GM23248 (cell line): ENCODE data around the gene DDRGK1. TPM values are rescaled to one million over a fixed set of nuclear protein-coding genes. Genes with fewer than 3 reads are reported as not detected.

Source experiments
- DNase-seq: peaks from one replicate; pipeline ENCODE4 v3.0.0-alpha.2; 2015
- H2AFZ ChIP-seq: fragments of 200-600 bp; sonication (generic); 2 replicates; pipeline ENCODE4 v1.6.1; 2016; ENCODE audit warnings: antibody characterized with exemption
- H3F3A ChIP-seq: fragments of 200-600 bp; sonication (generic); 2 replicates; pipeline ENCODE4 v1.6.1; 2016; ENCODE audit warnings: mild to moderate bottlenecking, antibody characterized with exemption, mixed run types; ENCODE audit not compliant: insufficient read depth
- H3K27ac ChIP-seq: fragments of 200-600 bp; sonication (generic); 2 replicates; pipeline ENCODE4 v1.5.1; 2016; ENCODE audit warnings: mild to moderate bottlenecking
- H3K27me3 ChIP-seq: fragments of 200-600 bp; sonication (generic); replicated peaks from 2 replicates; pipeline ENCODE4 v1.6.1; 2016; ENCODE audit warnings: mild to moderate bottlenecking; ENCODE audit not compliant: insufficient read depth
- H3K36me3 ChIP-seq: fragments of 200-600 bp; sonication (generic); 2 replicates; pipeline ENCODE4 v1.6.1; 2016; ENCODE audit warnings: low read depth, mild to moderate bottlenecking
- H3K4me1 ChIP-seq: fragments of 200-600 bp; sonication (generic); 2 replicates; pipeline ENCODE4 v1.6.1; 2016; ENCODE audit warnings: mild to moderate bottlenecking; ENCODE audit not compliant: insufficient read depth
- H3K4me2 ChIP-seq: fragments of 200-600 bp; sonication (generic); one replicate; pipeline ENCODE4 v1.6.1; 2016; ENCODE audit warnings: mild to moderate bottlenecking; ENCODE audit not compliant: unreplicated experiment
- H3K4me3 ChIP-seq: fragments of 200-600 bp; sonication (generic); 2 replicates; pipeline ENCODE4 v1.5.1; 2016; ENCODE audit warnings: mild to moderate bottlenecking
- H3K79me2 ChIP-seq: fragments of 200-600 bp; sonication (generic); 2 replicates; pipeline ENCODE4 v1.6.1; 2016; ENCODE audit warnings: mild to moderate bottlenecking; ENCODE audit not compliant: insufficient read depth
- H3K9ac ChIP-seq: fragments of 200-600 bp; sonication (generic); 2 replicates; pipeline ENCODE4 v1.6.1; 2016; ENCODE audit warnings: mild to moderate bottlenecking
- H3K9me2 ChIP-seq: fragments of 200-600 bp; sonication (generic); 2 replicates; pipeline ENCODE4 v1.6.1; 2016; ENCODE audit warnings: mixed run types, mild to moderate bottlenecking, moderate library complexity; ENCODE audit not compliant: insufficient read depth
- H3K9me3 ChIP-seq: fragments of 200-600 bp; sonication (generic); one replicate; pipeline ENCODE4 v1.6.1; 2017; ENCODE audit warnings: low read depth
- H4K20me1 ChIP-seq: fragments of 200-600 bp; sonication (generic); 2 replicates; pipeline ENCODE4 v1.6.0; 2016; ENCODE audit not compliant: insufficient read depth
- EZH2 ChIP-seq: fragments of 200-600 bp; sonication (generic); IDR thresholded peaks from 2 replicates; pipeline ENCODE4 v1.6.1; 2018; ENCODE audit warnings: antibody characterized with exemption, mild to moderate bottlenecking; ENCODE audit not compliant: insufficient read depth, poor library complexity, severe bottlenecking
- EZH2phosphoT487 ChIP-seq: fragments of 200-600 bp; sonication (generic); IDR thresholded peaks from 2 replicates; pipeline ENCODE4 v1.6.1; 2018; ENCODE audit warnings: antibody characterized with exemption, moderate library complexity, mild to moderate bottlenecking, low read depth; ENCODE audit not compliant: insufficient read depth
- WGBS, 2 experiments: methylation state at CpG; one replicate each; pipeline ENCODE4 v1.1.6; 2015 to 2017; ENCODE audit warnings: low lambda C conversion rate in 2 of 2, low coverage in 1 of 2; ENCODE audit errors: missing lambda C conversion rate in 2 of 2; 5-methylcytosine and 5-hydroxymethylcytosine counted together
- in situ Hi-C: fragments of 300-500 bp; cut with MboI; formaldehyde crosslinking; loops from 2 replicates; pipeline ENCODE4 v1.15.0; 2020
- polyA plus RNA-seq: library from polyadenylated mRNA; unstranded; fragments of >200 nt; fragmentation: Nextera tagmentation; extraction: Ambion mirVana; gene quantifications from 2 replicates; pipeline ENCODE4 v1.2.1, GENCODE V29; 2016
- total RNA-seq: library from RNA; depleted of rRNA; stranded (reverse); fragments of >200 nt; shearing (Covaris generic); gene quantifications from 2 replicates; pipeline ENCODE4 v1.2.3, GENCODE V29; 2014; rRNA removed

The DDRGK1 gene
- total and polyA plus RNA-seq, 2 experiments from 2014 or later, result 50.8 to 55.9 TPM

GRCh38 chr20:3150908-3151307 is 53.6 kb downstream of the DDRGK1 start:
- Histone ChIP-seq H3K27me3 (no peaks in the 10 kb centered on the region), H4K20me1 (no peaks in the 10 kb centered on the region)
- TF ChIP-seq EZH2phosphoT487, result no peak
- TF ChIP-seq EZH2, result no peak

GRCh38 chr20:3146732-3147341 is 57.6 kb downstream of the DDRGK1 start:
- Histone ChIP-seq H3K9ac (no peak overlapping the region), H3K9me3 (no peaks in the 10 kb centered on the region), H4K20me1 (no peaks in the 10 kb centered on the region), H3K9me2 (no peaks in the 10 kb centered on the region), H3K36me3 (peaks cover 21% of the 10 kb centered on the region; the same call in 1 of the 2 replicates), H3K4me2 (no peak overlapping the region), H2AFZ (no peak overlapping the region), H3F3A (no peaks in the 10 kb centered on the region), H3K79me2 (peaks cover 100% of the 10 kb centered on the region), H3K4me3 (no peak overlapping the region), H3K27ac (no peak overlapping the region), H3K4me1 (0 out of 2 replicates have a peak, but pooled peaks cover 4% of the 10 kb centered on the region), H3K27me3 (no peaks in the 10 kb centered on the region)
- DNase-seq, result peak; percentile 20
- WGBS, 2 experiments, result 85 to 87% methylated on average over 10 of the region's 10 CpGs
- in situ Hi-C loops, result no loop called here
- TF ChIP-seq EZH2 (no peak), EZH2phosphoT487 (no peak)

More at GRCh38 chr20:3150908-3151307, 53.6 kb downstream of the DDRGK1 start:
- DNase-seq, result no peak
- Histone ChIP-seq H3K9ac (no peak overlapping the region), H3K36me3 (peaks cover 24% of the 10 kb centered on the region; the same call in 1 of the 2 replicates), H3K9me2 (no peaks in the 10 kb centered on the region), H3K4me2 (no peak overlapping the region), H3F3A (no peaks in the 10 kb centered on the region), H3K4me1 (peaks cover 8% of the 10 kb centered on the region; the same call in 1 of the 2 replicates), H3K4me3 (no peak overlapping the region), H3K27ac (no peak overlapping the region), H3K79me2 (peaks cover 100% of the 10 kb centered on the region), H2AFZ (no peak overlapping the region), H3K9me3 (no peaks in the 10 kb centered on the region)
- in situ Hi-C loops, result no loop called here

- Histone ChIP-seq H3K9me3 (no peaks in the 10 kb centered on the region), H3K27ac (no peak overlapping the region), H3K27me3 (no peaks in the 10 kb centered on the region), H2AFZ (no peak overlapping the region), H3K36me3 (0 out of 2 replicates have a peak, but pooled peaks cover 3% of the 10 kb centered on the region), H3K4me1 (no peaks in the 10 kb centered on the region), H3F3A (no peaks in the 10 kb centered on the region), H3K9me2 (no peaks in the 10 kb centered on the region), H3K4me3 (no peak overlapping the region), H3K9ac (no peak overlapping the region), H3K4me2 (no peak overlapping the region), H4K20me1 (peaks cover 6% of the 10 kb centered on the region), H3K79me2 (peaks cover 94% of the 10 kb centered on the region)
- TF ChIP-seq EZH2phosphoT487 (no peak), EZH2 (no peak)
- WGBS, 2 experiments, result 97 to 100% methylated on average over 3 of the region's 3 CpGs
- in situ Hi-C loops, result no loop called here
- DNase-seq, result no peak
These were observed 62.7 kb downstream of the DDRGK1 start for GRCh38 chr20:3141757-3142156.

Other genes with a start within 250 kb of the DDRGK1 start
- gene GNRH2, start 161.1 kb downstream of the DDRGK1 start, total RNA-seq, result not detected in 2 replicates
- gene GNRH2, start 161.1 kb downstream of the DDRGK1 start, polyA plus RNA-seq, result not detected in 2 replicates
- gene MRPS26, start 158.6 kb downstream of the DDRGK1 start, total RNA-seq, result 24.2 and 48.2 TPM in 2 replicates
- 44.5 and 48.2 TPM in 2 replicates for gene MRPS26, start 158.6 kb downstream of the DDRGK1 start, polyA plus RNA-seq
- not detected in 2 replicates for gene OXT, start 133.1 kb downstream of the DDRGK1 start, total RNA-seq
- 0.40 and 0.70 TPM in 2 replicates for gene OXT, start 133.1 kb downstream of the DDRGK1 start, polyA plus RNA-seq
- not detected in 2 replicates for gene AVP, start 120.0 kb downstream of the DDRGK1 start, total RNA-seq
- gene AVP, start 120.0 kb downstream of the DDRGK1 start, polyA plus RNA-seq, result not detected in 2 replicates
- 12.5 and 15.7 TPM in 2 replicates for gene FASTKD5, start 44.8 kb downstream of the DDRGK1 start, total RNA-seq
- gene FASTKD5, start 44.8 kb downstream of the DDRGK1 start, polyA plus RNA-seq, result 11.2 and 11.3 TPM in 2 replicates
- gene UBOX5, start 44.8 kb downstream of the DDRGK1 start, total RNA-seq, result 3.8 and 6.4 TPM in 2 replicates
- gene UBOX5, start 44.8 kb downstream of the DDRGK1 start, polyA plus RNA-seq, result 5.3 and 5.8 TPM in 2 replicates
- gene LZTS3, start 31.1 kb downstream of the DDRGK1 start, total RNA-seq, result 9.0 and 12.1 TPM in 2 replicates
- gene LZTS3, start 31.1 kb downstream of the DDRGK1 start, polyA plus RNA-seq, result 3.3 and 3.9 TPM in 2 replicates
- gene ITPA, start 4.8 kb upstream of the DDRGK1 start, total RNA-seq, result 43.6 and 47.2 TPM in 2 replicates
- gene ITPA, start 4.8 kb upstream of the DDRGK1 start, polyA plus RNA-seq, result 63.8 and 72.4 TPM in 2 replicates
- 0.63 and 0.65 TPM in 2 replicates for gene SLC4A11, start 34.5 kb upstream of the DDRGK1 start, total RNA-seq
- 1.1 and 1.2 TPM in 2 replicates for gene SLC4A11, start 34.5 kb upstream of the DDRGK1 start, polyA plus RNA-seq
- gene DNAAF9, start 203.0 kb upstream of the DDRGK1 start, total RNA-seq, result 11.4 and 12.4 TPM in 2 replicates
- gene DNAAF9, start 203.0 kb upstream of the DDRGK1 start, polyA plus RNA-seq, result 4.3 and 4.6 TPM in 2 replicates